Endodermal cell (in vitro differentiated cells): ENCODE data around the gene MLX. TPM values are rescaled to one million over a fixed set of nuclear protein-coding genes. Genes with fewer than 3 reads are reported as not detected.

Experiments used
- DNase-seq: peaks from one replicate; pipeline ENCODE4 v3.0.0-alpha.2; 2017
- H3K27ac ChIP-seq: 2 replicates; pipeline ENCODE4 v1.5.1; 2013; ENCODE audit warnings: mild to moderate bottlenecking, low read depth, low read length, moderate library complexity
- H3K27me3 ChIP-seq: 2 replicates; pipeline ENCODE4 v1.6.1; 2013; ENCODE audit warnings: mild to moderate bottlenecking, low read length, moderate library complexity; ENCODE audit not compliant: insufficient read depth, control insufficient read depth, poor library complexity, severe bottlenecking
- H3K36me3 ChIP-seq: 2 replicates; pipeline ENCODE4 v1.7.0; 2013; ENCODE audit warnings: mild to moderate bottlenecking, low read length, moderate library complexity; ENCODE audit not compliant: control insufficient read depth, insufficient read depth
- H3K4me1 ChIP-seq: one replicate; pipeline ENCODE4 v1.7.0; 2013; ENCODE audit warnings: low read length; ENCODE audit not compliant: control insufficient read depth, insufficient read depth
- H3K4me3 ChIP-seq: 2 replicates; pipeline ENCODE4 v1.5.1; 2013; ENCODE audit warnings: mild to moderate bottlenecking, low read length, moderate library complexity
- H3K9ac ChIP-seq: 2 replicates; pipeline ENCODE4 v1.6.1; 2013; ENCODE audit warnings: mild to moderate bottlenecking, low read length, moderate library complexity; ENCODE audit not compliant: poor library complexity, severe bottlenecking; ENCODE audit errors: extremely low read depth
- H3K9me3 ChIP-seq: 2 replicates; pipeline ENCODE4 v1.6.1; 2013; ENCODE audit warnings: mild to moderate bottlenecking, low read length, moderate library complexity; ENCODE audit not compliant: control insufficient read depth
- H3K27ac Mint-ChIP-seq: 2 replicates; pipeline ENCODE4 v1.8.0; 2020; ENCODE audit warnings: mixed read lengths
- H3K27me3 Mint-ChIP-seq: 2 replicates; pipeline ENCODE4 v1.8.0; 2021; ENCODE audit warnings: mild to moderate bottlenecking, mixed read lengths; ENCODE audit not compliant: insufficient read depth
- H3K36me3 Mint-ChIP-seq: 2 replicates; pipeline ENCODE4 v1.8.0; 2020; ENCODE audit warnings: low read depth, mixed read lengths
- H3K4me1 Mint-ChIP-seq: 2 replicates; pipeline ENCODE4 v1.8.0; 2020; ENCODE audit warnings: mixed read lengths
- H3K4me3 Mint-ChIP-seq: 2 replicates; pipeline ENCODE4 v1.8.0; 2020; ENCODE audit warnings: mild to moderate bottlenecking, moderate library complexity, mixed read lengths
- H3K9me3 Mint-ChIP-seq: 2 replicates; pipeline ENCODE4 v1.8.0; 2020; ENCODE audit warnings: mild to moderate bottlenecking, mixed read lengths
- WGBS, 2 experiments: methylation state at CpG; one replicate each; pipeline versions ENCODE4 v1.1.5 to v1.1.7; 2013; ENCODE audit warnings: missing lambda C conversion rate in 2 of 2, mixed read lengths in 1 of 2; ENCODE audit not compliant: insufficient coverage in 1 of 2, insufficient read length in 1 of 2; 5-methylcytosine and 5-hydroxymethylcytosine counted together
- total RNA-seq, 2 donors: library from RNA; stranded (reverse); fragmentation: NEBNext Ultra II Directional in 1 of 2; extraction: Animal tissue kit (Norgen Biotek cat#: 25700) in 1 of 2; gene quantifications; 2 replicates in 1 of 2; 3 replicates in 1 of 2; pipeline ENCODE4 v1.2.1, GENCODE V29; 2021
- TF ChIP-seq, protein P1 (sequence below): fragments of 200-600 bp; sonication (generic); conservative IDR thresholded peaks from 2 replicates; pipeline ENCODE4 v1.5.0; 2021; ENCODE audit warnings: antibody characterized with exemption, mild to moderate bottlenecking

MLX gene
- total RNA-seq, 2 donors from 2014 or later, result 37.1 to 38.5 TPM

DNA sequence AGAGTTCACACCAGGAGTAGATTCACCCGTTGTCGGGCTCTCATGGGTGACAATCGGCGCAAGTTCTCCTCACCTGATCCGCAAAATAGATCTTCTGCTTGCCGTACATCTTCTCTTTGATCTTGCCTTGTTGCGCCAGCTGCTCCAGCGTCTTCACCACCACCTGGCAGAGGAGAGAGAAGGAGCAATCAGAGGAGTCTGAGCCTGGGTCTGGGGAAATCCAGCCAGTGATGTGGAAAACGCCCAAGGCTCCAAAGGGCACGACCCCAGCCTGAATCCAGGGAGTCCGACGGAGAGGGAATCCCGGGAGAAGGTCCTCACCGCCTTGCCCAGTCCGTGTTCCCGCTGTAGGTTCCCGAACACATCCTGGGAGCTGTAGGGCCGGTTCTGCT, 10.2 kb downstream of the MLX start:
- Mint-ChIP-seq H3K27me3 (no peaks in the 10 kb centered on the region), H3K4me3 (peak overlapping the region; percentile 78), H3K4me1 (peaks cover 14% of the 10 kb centered on the region), H3K27ac (peak overlapping the region; percentile 98), H3K36me3 (peaks cover 58% of the 10 kb centered on the region), H3K9me3 (no peaks in the 10 kb centered on the region)
- Histone ChIP-seq H3K27me3 (no peaks in the 10 kb centered on the region), H3K9ac (peak overlapping the region; percentile 87), H3K36me3 (peaks cover 61% of the 10 kb centered on the region), H3K4me3 (peak overlapping the region; percentile 99), H3K4me1 (no peaks in the 10 kb centered on the region), H3K27ac (peak overlapping the region; percentile 36), H3K9me3 (no peaks in the 10 kb centered on the region)
- 3 to 5% methylated on average over 13 to 18 of the region's 18 CpGs for WGBS, 2 experiments
- no peak for DNase-seq
- TF ChIP-seq, protein P1, sequence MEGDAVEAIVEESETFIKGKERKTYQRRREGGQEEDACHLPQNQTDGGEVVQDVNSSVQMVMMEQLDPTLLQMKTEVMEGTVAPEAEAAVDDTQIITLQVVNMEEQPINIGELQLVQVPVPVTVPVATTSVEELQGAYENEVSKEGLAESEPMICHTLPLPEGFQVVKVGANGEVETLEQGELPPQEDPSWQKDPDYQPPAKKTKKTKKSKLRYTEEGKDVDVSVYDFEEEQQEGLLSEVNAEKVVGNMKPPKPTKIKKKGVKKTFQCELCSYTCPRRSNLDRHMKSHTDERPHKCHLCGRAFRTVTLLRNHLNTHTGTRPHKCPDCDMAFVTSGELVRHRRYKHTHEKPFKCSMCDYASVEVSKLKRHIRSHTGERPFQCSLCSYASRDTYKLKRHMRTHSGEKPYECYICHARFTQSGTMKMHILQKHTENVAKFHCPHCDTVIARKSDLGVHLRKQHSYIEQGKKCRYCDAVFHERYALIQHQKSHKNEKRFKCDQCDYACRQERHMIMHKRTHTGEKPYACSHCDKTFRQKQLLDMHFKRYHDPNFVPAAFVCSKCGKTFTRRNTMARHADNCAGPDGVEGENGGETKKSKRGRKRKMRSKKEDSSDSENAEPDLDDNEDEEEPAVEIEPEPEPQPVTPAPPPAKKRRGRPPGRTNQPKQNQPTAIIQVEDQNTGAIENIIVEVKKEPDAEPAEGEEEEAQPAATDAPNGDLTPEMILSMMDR, result no peak

DNA sequence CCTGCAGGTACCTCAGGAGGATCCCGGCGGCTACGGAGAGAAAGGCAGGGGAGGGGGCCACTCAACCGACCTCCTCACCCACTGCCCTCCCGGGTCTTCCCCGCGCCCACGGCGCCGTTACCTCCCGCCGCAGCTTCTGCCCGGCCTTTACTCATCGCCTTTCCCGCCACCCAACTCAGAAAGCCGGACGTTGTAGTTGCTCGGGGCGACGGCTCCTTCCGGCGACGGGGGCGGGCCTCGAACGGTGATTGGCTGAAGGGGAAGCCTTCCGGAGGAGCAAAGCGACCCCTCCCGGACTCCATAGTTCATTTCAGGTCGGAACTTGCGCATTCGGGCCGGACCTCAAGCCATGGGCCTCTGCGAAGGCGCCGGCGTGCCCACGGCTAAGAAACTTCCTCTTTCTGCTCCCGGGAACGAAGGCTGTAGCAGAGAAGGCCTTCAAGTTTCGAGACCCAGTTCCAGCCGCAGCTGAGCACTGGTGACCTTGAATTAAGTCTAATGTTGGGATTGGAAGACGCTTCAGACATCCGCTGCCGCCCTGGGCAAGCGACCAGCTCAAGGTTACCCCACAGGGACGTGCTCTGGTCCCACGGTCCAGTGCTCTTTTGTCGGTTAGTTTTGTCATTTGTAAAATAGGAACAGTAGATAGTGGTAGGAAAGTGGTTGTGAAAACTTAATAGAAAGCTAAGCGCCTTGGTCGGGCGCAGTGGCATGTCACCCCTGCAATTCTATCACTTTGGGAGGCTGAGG, 10.8 kb downstream of the MLX start, which contains the start of gene PSMC3IP:
TSS of gene PSMC3IP (minus strand) at position 198 of the 750 bp plus-strand sequence. CDS start at position 155, 43 bp downstream.
- H3K4me1 ChIP-seq, result no peaks in the 10 kb centered on the region
- Mint-ChIP-seq H3K4me1 (peaks cover 14% of the 10 kb centered on the region), H3K4me3 (peak within 1 kb of the TSS; percentile 78), H3K27ac (peak within 1 kb of the TSS; percentile 98), H3K27me3 (no peaks in the 10 kb centered on the region), H3K9me3 (no peaks in the 10 kb centered on the region), H3K36me3 (peaks cover 59% of the 10 kb centered on the region)
- H3K36me3 ChIP-seq, result peaks cover 62% of the 10 kb centered on the region
- H3K27ac ChIP-seq, result peak within 1 kb of the TSS; percentile 47
- WGBS, 2 experiments, result 0 to 2% methylated on average over 26 to 52 of the region's 52 CpGs
- peak; percentile 100 for DNase-seq
- TF ChIP-seq, protein P1, result peak; percentile 59
- peak within 1 kb of the TSS; percentile 87 for H3K9ac ChIP-seq
- H3K27me3 ChIP-seq, result no peaks in the 10 kb centered on the region
- H3K9me3 ChIP-seq, result no peaks in the 10 kb centered on the region
- peak within 1 kb of the TSS; percentile 99 for H3K4me3 ChIP-seq

DNA sequence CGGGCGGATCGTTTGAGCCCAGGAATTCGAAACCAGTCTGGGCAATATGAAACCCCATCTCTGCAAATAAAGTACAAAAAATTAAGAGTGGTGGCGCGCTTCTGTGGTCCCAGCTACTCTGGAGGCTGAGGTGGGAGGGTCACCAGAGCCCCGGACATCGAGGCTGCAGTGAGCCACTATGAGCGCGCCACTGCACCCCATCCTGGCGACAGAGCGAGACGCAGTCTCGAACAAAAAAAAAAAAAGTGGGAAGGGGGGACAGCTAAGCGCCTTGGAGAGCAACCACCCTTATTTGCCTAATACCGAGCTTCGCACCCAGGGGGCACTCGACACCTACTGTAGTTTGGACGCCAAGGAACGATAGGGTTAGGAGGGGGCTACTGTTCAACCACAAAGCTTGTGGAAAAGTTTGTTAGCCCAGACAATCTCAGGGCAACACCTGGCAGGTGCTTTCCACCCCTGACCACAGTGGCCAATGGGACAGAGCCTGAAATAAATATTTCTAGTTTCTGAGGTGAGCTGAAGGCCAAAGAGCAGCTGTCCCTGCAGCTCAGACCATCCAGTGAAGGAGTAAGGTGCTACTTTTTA, 11.5 kb downstream of the MLX start:
- Histone ChIP-seq H3K27me3 (no peaks in the 10 kb centered on the region), H3K27ac (peak overlapping the region; percentile 47), H3K4me1 (no peaks in the 10 kb centered on the region), H3K36me3 (peaks cover 62% of the 10 kb centered on the region), H3K4me3 (peak overlapping the region; percentile 99), H3K9me3 (no peaks in the 10 kb centered on the region), H3K9ac (peak overlapping the region; percentile 87)
- H3K4me3 Mint-ChIP-seq, result peak overlapping the region; percentile 78
- TF ChIP-seq, protein P1, result peak; percentile 85
- DNase-seq, result peak; percentile 98
- 1 to 2% methylated on average over 14 to 20 of the region's 20 CpGs for WGBS, 2 experiments
- H3K4me1 Mint-ChIP-seq, result peaks cover 14% of the 10 kb centered on the region
- H3K27ac Mint-ChIP-seq, result peak overlapping the region; percentile 98
- H3K9me3 Mint-ChIP-seq, result no peaks in the 10 kb centered on the region
- H3K36me3 Mint-ChIP-seq, result peaks cover 59% of the 10 kb centered on the region
- H3K27me3 Mint-ChIP-seq, result no peaks in the 10 kb centered on the region
